Endothelial cell of umbilical vein (primary cell): ENCODE measurements around the gene GOLGA6L9.
"Not testable (repeated sequence)": the region's sequence is repeated elsewhere in the genome, so short reads cannot be mapped to it uniquely, and the experiment has no call there.

Source experiments
- CTCF ChIP-seq, 2 donors: IDR thresholded peaks; 1 replicate in 1 of 2; 2 replicates in 1 of 2; pipeline ENCODE4 v1.5.1; 2011; ENCODE audit warnings: low read length in 2 of 2, mild to moderate bottlenecking in 2 of 2, moderate library complexity in 2 of 2, control low read depth in 1 of 2, inconsistent platforms in 1 of 2, low read depth in 1 of 2; ENCODE audit not compliant: insufficient read depth in 1 of 2; ENCODE audit errors: extremely low read depth in 1 of 2
- EZH2 ChIP-seq: IDR thresholded peaks from 2 replicates; pipeline ENCODE4 v1.6.1; 2012; ENCODE audit warnings: borderline replicate concordance, low read depth, mild to moderate bottlenecking, moderate library complexity, low read length, inconsistent platforms; ENCODE audit not compliant: severe bottlenecking
- POLR2A ChIP-seq: IDR thresholded peaks from 2 replicates; pipeline ENCODE4 v1.6.1; 2012; ENCODE audit warnings: low read depth, mild to moderate bottlenecking, control low read depth, low read length

- TF ChIP-seq EZH2; CTCF (IDR thresholded peaks at IDR 0.05; ENCODE audit: extremely low read depth in 1 of 2, insufficient read depth in 1 of 2, low read depth in 1 of 2, low read length in 2 of 2); POLR2A: not testable (repeated sequence)
These were observed 45.1 kb downstream of the GOLGA6L9 start for GRCh38 chr15:82474596-82475325.
